ENCODE results near the gene PLA2G12A. TPM values are rescaled to one million over a fixed set of nuclear protein-coding genes. Genes with fewer than 3 reads are reported as not detected.

Gene PLA2G12A
- total and polyA plus RNA-seq, 2 donors (not counting 1 experiment from before 2014, with no cell fraction given) = 15.9 to 18.0 TPM

GRCh38 chr4:109749388-109750082, 19.7 kb upstream of the PLA2G12A start:
- no peak for DNase-seq (ENCODE audit: low read depth in 2 of 2)
- H3K79me2 ChIP-seq (ENCODE audit: control insufficient read depth, insufficient read depth, low read length) = no peaks in the 10 kb centered on the region
- no peaks in the 10 kb centered on the region for H3K27me3 ChIP-seq (ENCODE audit: control insufficient read depth, insufficient read depth, low read length)
- H4K20me1 ChIP-seq (ENCODE audit: control insufficient read depth, extremely low read depth, insufficient read depth, low read length) = no peaks in the 10 kb centered on the region
- no peaks in the 10 kb centered on the region for H3K36me3 ChIP-seq (ENCODE audit: control insufficient read depth, insufficient read depth, low read length)
- no peak overlapping the region for H2AFZ ChIP-seq (ENCODE audit: low read length)
- no peak overlapping the region for H3K4me3 ChIP-seq (replicated peaks in 1 of 4; ENCODE audit: control extremely low read depth in 1 of 4, insufficient read depth in 1 of 4, low read depth in 3 of 4, low read length in 4 of 4)
- no peak overlapping the region for H3K27ac ChIP-seq (ENCODE audit: insufficient read depth, low read length)
- no peaks in the 10 kb centered on the region for H3K9me3 ChIP-seq (ENCODE audit: control insufficient read depth, insufficient read depth, low read depth, low read length)
- H3K4me2 ChIP-seq (ENCODE audit: extremely low read depth, insufficient read depth, low read length) = no peak overlapping the region
- H3K4me1 ChIP-seq (ENCODE audit: control insufficient read depth, extremely low read depth, insufficient read depth, low read length) = no peaks in the 10 kb centered on the region
- TF ChIP-seq CTCF (conservative IDR thresholded peaks at IDR 0.05 in 1 of 2, IDR thresholded peaks at IDR 0.05 in 1 of 2; ENCODE audit: low read depth in 1 of 2, low read length in 2 of 2) = no peak
- no peak for TF ChIP-seq EZH2 (IDR thresholded peaks at IDR 0.05; ENCODE audit: low read length, missing control alignments)
- no peak overlapping the region for H3K9ac ChIP-seq (ENCODE audit: insufficient read depth, low read length)

- no peak for DNase-seq (ENCODE audit: low read depth in 2 of 2)
- Histone ChIP-seq H3K27me3 (ENCODE audit: control insufficient read depth, insufficient read depth, low read length) (no peaks in the 10 kb centered on the region), H3K4me3 (replicated peaks in 1 of 4; ENCODE audit: control extremely low read depth in 1 of 4, insufficient read depth in 1 of 4, low read depth in 3 of 4, low read length in 4 of 4) (no peak overlapping the region), H3K36me3 (ENCODE audit: control insufficient read depth, insufficient read depth, low read length) (no peaks in the 10 kb centered on the region), H3K4me1 (ENCODE audit: control insufficient read depth, extremely low read depth, insufficient read depth, low read length) (no peaks in the 10 kb centered on the region), H3K9ac (ENCODE audit: insufficient read depth, low read length) (no peak overlapping the region), H3K79me2 (ENCODE audit: control insufficient read depth, insufficient read depth, low read length) (no peaks in the 10 kb centered on the region), H3K27ac (ENCODE audit: insufficient read depth, low read length) (no peak overlapping the region), H3K4me2 (ENCODE audit: extremely low read depth, insufficient read depth, low read length) (no peak overlapping the region), H2AFZ (ENCODE audit: low read length) (no peak overlapping the region), H3K9me3 (ENCODE audit: control insufficient read depth, insufficient read depth, low read depth, low read length) (no peaks in the 10 kb centered on the region), H4K20me1 (ENCODE audit: control insufficient read depth, extremely low read depth, insufficient read depth, low read length) (no peaks in the 10 kb centered on the region)
- no peak for TF ChIP-seq EZH2 (IDR thresholded peaks at IDR 0.05; ENCODE audit: low read length, missing control alignments)
- no peak for TF ChIP-seq CTCF (conservative IDR thresholded peaks at IDR 0.05 in 1 of 2, IDR thresholded peaks at IDR 0.05 in 1 of 2; ENCODE audit: low read depth in 1 of 2, low read length in 2 of 2)
Measured at GRCh38 chr4:109748114-109748513, 18.2 kb upstream of the PLA2G12A start.

GRCh38 chr4:109746728-109747127, 16.9 kb upstream of the PLA2G12A start:
- H3K9me3 ChIP-seq (ENCODE audit: control insufficient read depth, insufficient read depth, low read depth, low read length) = no peaks in the 10 kb centered on the region
- H3K27ac ChIP-seq (ENCODE audit: insufficient read depth, low read length) = no peak overlapping the region
- H3K9ac ChIP-seq (ENCODE audit: insufficient read depth, low read length) = no peak overlapping the region
- H3K27me3 ChIP-seq (ENCODE audit: control insufficient read depth, insufficient read depth, low read length) = no peaks in the 10 kb centered on the region
- no peaks in the 10 kb centered on the region for H4K20me1 ChIP-seq (ENCODE audit: control insufficient read depth, extremely low read depth, insufficient read depth, low read length)
- H2AFZ ChIP-seq (ENCODE audit: low read length) = no peak overlapping the region
- H3K36me3 ChIP-seq (ENCODE audit: control insufficient read depth, insufficient read depth, low read length) = no peaks in the 10 kb centered on the region
- no peaks in the 10 kb centered on the region for H3K79me2 ChIP-seq (ENCODE audit: control insufficient read depth, insufficient read depth, low read length)
- DNase-seq (ENCODE audit: low read depth in 2 of 2) = no peak
- H3K4me1 ChIP-seq (ENCODE audit: control insufficient read depth, extremely low read depth, insufficient read depth, low read length) = no peaks in the 10 kb centered on the region
- no peak overlapping the region for H3K4me2 ChIP-seq (ENCODE audit: extremely low read depth, insufficient read depth, low read length)
- TF ChIP-seq EZH2 (IDR thresholded peaks at IDR 0.05; ENCODE audit: low read length, missing control alignments) (no peak), CTCF (conservative IDR thresholded peaks at IDR 0.05 in 1 of 2, IDR thresholded peaks at IDR 0.05 in 1 of 2; ENCODE audit: low read depth in 1 of 2, low read length in 2 of 2) (no peak)
- no peak overlapping the region for H3K4me3 ChIP-seq (replicated peaks in 1 of 4; ENCODE audit: control extremely low read depth in 1 of 4, insufficient read depth in 1 of 4, low read depth in 3 of 4, low read length in 4 of 4)

Data from fibroblast of lung (primary cell).